ENCODE results near the gene PLCB1.

Gene PLCB1

GRCh38 chr20:8744228-8744844, 612.3 kb downstream of the PLCB1 start:
- CTCF ChIA-PET: interaction anchor here (0.7 kb wide), 1 partner anchor 776 kb away, joined by 3 read pairs; no protein-coding TSS in a partner anchor
- H3K4me3 ChIP-seq (ENCODE audit: control insufficient read depth in 1 of 7, extremely low read depth in 1 of 7, insufficient read depth in 4 of 7, low read depth in 2 of 7, low read length in 6 of 7): no peak overlapping the region

DNA sequence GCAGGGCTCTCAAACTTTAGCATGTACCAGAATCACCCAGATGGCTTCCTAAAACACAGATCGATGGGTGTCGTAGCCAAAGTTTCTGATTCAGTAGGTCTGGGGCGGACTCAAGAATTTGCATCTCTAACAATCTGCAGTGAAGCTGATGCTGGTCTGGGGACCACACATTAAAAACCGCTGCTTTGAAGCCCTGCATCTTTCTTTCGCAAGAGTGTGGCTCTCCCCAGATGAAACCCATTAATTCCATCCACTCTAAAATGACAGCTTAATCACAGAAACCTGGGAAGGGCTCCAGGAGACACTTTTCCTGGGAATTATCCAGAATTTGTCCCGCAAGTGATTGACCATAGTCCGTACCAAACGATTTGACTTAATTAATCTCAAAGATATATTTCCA, 617.0 kb downstream of the PLCB1 start:
- Histone ChIP-seq H3K27ac (ENCODE audit: insufficient read depth in 1 of 2, low read depth in 1 of 2, low read length in 2 of 2, poor library complexity in 1 of 2, severe bottlenecking in 2 of 2) (no peak overlapping the region), H3K4me3 (ENCODE audit: control insufficient read depth in 1 of 7, extremely low read depth in 1 of 7, insufficient read depth in 4 of 7, low read depth in 2 of 7, low read length in 6 of 7) (no peak overlapping the region), H3K36me3 (ENCODE audit: control insufficient read depth in 4 of 4, insufficient read depth in 4 of 4, low read length in 3 of 4) (peaks cover 4 to 7% (median 7%) of the 10 kb centered on the region in 4 experiments), H3K27me3 (replicated peaks in 2 of 5; ENCODE audit: control insufficient read depth in 4 of 5, insufficient read depth in 5 of 5, low read length in 4 of 5) (no peaks in the 10 kb centered on the region), H3K9me3 (ENCODE audit: control extremely low read depth in 1 of 5, control insufficient read depth in 4 of 5, insufficient read depth in 2 of 5, low read depth in 1 of 5, low read length in 4 of 5) (no peaks in the 10 kb centered on the region), H3K4me1 (ENCODE audit: control extremely low read depth in 1 of 4, control insufficient read depth in 4 of 4, insufficient read depth in 4 of 4, low read length in 3 of 4) (no peaks in the 10 kb centered on the region)
- CTCF ChIA-PET: interaction anchor here (1.0 to 1.8 kb wide), 6 partner anchors 10 to 644 kb away, joined by 3 to 5 read pairs (median 3); no protein-coding TSS in a partner anchor
- 98% methylated on average over 4 of the region's 8 CpGs for WGBS (ENCODE audit: insufficient coverage)
- no peak for DNase-seq
- POLR2A ChIA-PET: no interaction called here

More at GRCh38 chr20:8744228-8744844, 612.3 kb downstream of the PLCB1 start:
- no peak for DNase-seq
- 100% methylated on average over 1 of the region's 3 CpGs for WGBS (ENCODE audit: insufficient coverage)
- POLR2A ChIA-PET: no interaction called here
- Histone ChIP-seq H3K9me3 (ENCODE audit: control extremely low read depth in 1 of 5, control insufficient read depth in 4 of 5, insufficient read depth in 2 of 5, low read depth in 1 of 5, low read length in 4 of 5) (peaks cover 0 to 1% (median 0%) of the 10 kb centered on the region in 5 experiments), H3K4me1 (ENCODE audit: control extremely low read depth in 1 of 4, control insufficient read depth in 4 of 4, insufficient read depth in 4 of 4, low read length in 3 of 4) (no peaks in the 10 kb centered on the region), H3K27me3 (replicated peaks in 2 of 5; ENCODE audit: control insufficient read depth in 4 of 5, insufficient read depth in 5 of 5, low read length in 4 of 5) (no peaks in the 10 kb centered on the region), H3K27ac (ENCODE audit: insufficient read depth in 1 of 2, low read depth in 1 of 2, low read length in 2 of 2, poor library complexity in 1 of 2, severe bottlenecking in 2 of 2) (no peak overlapping the region), H3K36me3 (ENCODE audit: control insufficient read depth in 4 of 4, insufficient read depth in 4 of 4, low read length in 3 of 4) (peaks cover 5 to 39% (median 18%) of the 10 kb centered on the region in 4 experiments)

DNA sequence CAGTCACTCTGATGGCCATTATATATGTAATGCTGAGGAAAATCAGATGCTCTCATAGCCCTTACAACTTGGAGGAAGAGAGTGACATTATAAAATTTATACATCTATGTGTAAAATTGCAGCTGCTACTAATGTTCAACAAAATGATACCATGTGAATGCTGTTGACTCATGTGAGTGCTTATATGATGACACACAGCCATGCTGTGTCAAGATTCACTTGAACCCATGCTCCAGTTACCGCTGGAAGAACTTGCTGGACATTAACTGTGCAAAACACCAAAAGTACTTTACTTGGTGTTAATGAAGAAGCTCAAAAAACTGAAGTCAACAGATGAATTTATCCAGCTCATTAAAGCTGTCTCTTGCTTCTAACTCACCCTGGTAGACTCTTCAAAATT, 617.9 kb downstream of the PLCB1 start:
- no CpG with 5 or more reads among the region's 1 CpG for WGBS (ENCODE audit: insufficient coverage)
- CTCF ChIA-PET: interaction anchor here (1.0 to 1.8 kb wide), 6 partner anchors 14 to 643 kb away, joined by 3 to 5 read pairs (median 3); no protein-coding TSS in a partner anchor
- DNase-seq: no peak

DNA sequence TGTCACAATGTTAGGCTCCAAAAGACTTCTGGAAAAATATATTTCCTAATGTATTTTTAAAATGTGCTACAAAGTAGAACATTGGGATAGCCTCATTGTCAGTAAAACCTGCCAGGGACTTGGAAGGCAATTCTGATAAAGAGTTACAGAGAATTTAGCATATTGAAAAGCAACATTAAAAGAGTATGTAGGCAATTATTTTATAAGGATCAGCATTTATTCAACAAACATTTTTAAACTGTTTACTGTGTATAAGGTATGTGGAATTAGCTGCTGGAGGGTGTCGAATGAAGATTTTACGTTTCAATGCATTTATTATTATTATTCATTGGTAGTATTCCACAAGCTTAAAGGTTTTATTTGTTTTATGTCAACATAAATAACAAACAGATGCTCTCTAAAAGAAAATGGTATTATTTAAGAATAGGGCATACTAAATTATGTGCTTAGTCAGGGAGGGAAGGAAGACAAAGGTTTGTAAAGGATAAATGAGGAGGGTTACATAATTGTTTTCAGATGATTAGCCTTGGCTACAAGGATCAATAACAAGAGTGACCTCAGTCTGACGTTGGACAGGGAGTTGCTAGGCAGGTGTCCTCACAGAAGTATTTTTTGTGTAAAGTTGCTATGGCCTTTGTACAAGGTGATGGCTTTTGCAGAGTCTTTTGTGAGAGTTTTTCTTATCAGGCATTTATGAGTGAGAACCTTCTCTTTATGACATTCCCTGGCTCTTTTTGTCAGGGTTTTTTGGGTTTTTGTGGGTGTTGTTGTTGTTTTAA, 623.5 kb downstream of the PLCB1 start:
- Histone ChIP-seq H3K36me3 (ENCODE audit: control insufficient read depth in 4 of 4, insufficient read depth in 4 of 4, low read length in 3 of 4) (peaks cover under 1 to 6% (median 3%) of the 10 kb centered on the region in 4 experiments), H3K4me3 (ENCODE audit: control insufficient read depth in 1 of 7, extremely low read depth in 1 of 7, insufficient read depth in 4 of 7, low read depth in 2 of 7, low read length in 6 of 7) (no peak overlapping the region), H3K27ac (ENCODE audit: insufficient read depth in 1 of 2, low read depth in 1 of 2, low read length in 2 of 2, poor library complexity in 1 of 2, severe bottlenecking in 2 of 2) (no peak overlapping the region), H3K4me1 (ENCODE audit: control extremely low read depth in 1 of 4, control insufficient read depth in 4 of 4, insufficient read depth in 4 of 4, low read length in 3 of 4) (peaks cover 0 to 15% (median 5%) of the 10 kb centered on the region in 4 experiments), H3K27me3 (replicated peaks in 2 of 5; ENCODE audit: control insufficient read depth in 4 of 5, insufficient read depth in 5 of 5, low read length in 4 of 5) (no peaks in the 10 kb centered on the region), H3K9me3 (ENCODE audit: control extremely low read depth in 1 of 5, control insufficient read depth in 4 of 5, insufficient read depth in 2 of 5, low read depth in 1 of 5, low read length in 4 of 5) (no peaks in the 10 kb centered on the region)
- ChIA-PET POLR2A (no interaction called here), CTCF (interaction anchor here (1.3 kb wide), 1 partner anchor 13 kb away, joined by 5 read pairs; no protein-coding TSS in a partner anchor)
- no peak for DNase-seq
- WGBS (ENCODE audit: insufficient coverage): no CpG with 5 or more reads among the region's 3 CpGs

More for the DNA sequence above, 617.9 kb downstream of the PLCB1 start:
- H3K36me3 ChIP-seq (ENCODE audit: control insufficient read depth in 4 of 4, insufficient read depth in 4 of 4, low read length in 3 of 4): peaks cover 4 to 7% (median 7%) of the 10 kb centered on the region in 4 experiments
- no peak overlapping the region for H3K27ac ChIP-seq (ENCODE audit: insufficient read depth in 1 of 2, low read depth in 1 of 2, low read length in 2 of 2, poor library complexity in 1 of 2, severe bottlenecking in 2 of 2)
- H3K27me3 ChIP-seq (replicated peaks in 2 of 5; ENCODE audit: control insufficient read depth in 4 of 5, insufficient read depth in 5 of 5, low read length in 4 of 5): no peaks in the 10 kb centered on the region
- H3K4me3 ChIP-seq (ENCODE audit: control insufficient read depth in 1 of 7, extremely low read depth in 1 of 7, insufficient read depth in 4 of 7, low read depth in 2 of 7, low read length in 6 of 7): no peak overlapping the region
- no peaks in the 10 kb centered on the region for H3K9me3 ChIP-seq (ENCODE audit: control extremely low read depth in 1 of 5, control insufficient read depth in 4 of 5, insufficient read depth in 2 of 5, low read depth in 1 of 5, low read length in 4 of 5)
- POLR2A ChIA-PET: no interaction called here
- H3K4me1 ChIP-seq (ENCODE audit: control extremely low read depth in 1 of 4, control insufficient read depth in 4 of 4, insufficient read depth in 4 of 4, low read length in 3 of 4): no peaks in the 10 kb centered on the region

GRCh38 chr20:8756410-8756809, 624.3 kb downstream of the PLCB1 start:
- ChIA-PET POLR2A (no interaction called here), CTCF (interaction anchor here (1.0 to 2.5 kb wide), 4 partner anchors 10 to 749 kb away, joined by 3 to 11 read pairs (median 4); no protein-coding TSS in a partner anchor)
- no peak overlapping the region for H3K27ac ChIP-seq (ENCODE audit: insufficient read depth in 1 of 2, low read depth in 1 of 2, low read length in 2 of 2, poor library complexity in 1 of 2, severe bottlenecking in 2 of 2)

GRCh38 chr20:8757146-8757545, 625.1 kb downstream of the PLCB1 start:
- ChIA-PET POLR2A (interaction anchor here (0.6 kb wide), 1 partner anchor 342 kb away, joined by 5 read pairs; no protein-coding TSS in a partner anchor), CTCF (interaction anchor here (0.9 to 2.5 kb wide), 10 partner anchors 10 to 750 kb away, joined by 3 to 11 read pairs (median 3); no protein-coding TSS in a partner anchor)
- WGBS (ENCODE audit: insufficient coverage): 20% methylated on average over 3 of the region's 4 CpGs
- no peaks in the 10 kb centered on the region for H3K27me3 ChIP-seq (replicated peaks in 2 of 5; ENCODE audit: control insufficient read depth in 4 of 5, insufficient read depth in 5 of 5, low read length in 4 of 5)
- peaks cover 4 to 12% (median 7%) of the 10 kb centered on the region in 4 experiments for H3K36me3 ChIP-seq (ENCODE audit: control insufficient read depth in 4 of 4, insufficient read depth in 4 of 4, low read length in 3 of 4)
- no peak overlapping the region for H3K27ac ChIP-seq (ENCODE audit: insufficient read depth in 1 of 2, low read depth in 1 of 2, low read length in 2 of 2, poor library complexity in 1 of 2, severe bottlenecking in 2 of 2)
- no peaks in the 10 kb centered on the region for H3K9me3 ChIP-seq (ENCODE audit: control extremely low read depth in 1 of 5, control insufficient read depth in 4 of 5, insufficient read depth in 2 of 5, low read depth in 1 of 5, low read length in 4 of 5)
- peaks cover 0 to 15% (median 5%) of the 10 kb centered on the region in 4 experiments for H3K4me1 ChIP-seq (ENCODE audit: control extremely low read depth in 1 of 4, control insufficient read depth in 4 of 4, insufficient read depth in 4 of 4, low read length in 3 of 4)
- no peak overlapping the region for H3K4me3 ChIP-seq (ENCODE audit: control insufficient read depth in 1 of 7, extremely low read depth in 1 of 7, insufficient read depth in 4 of 7, low read depth in 2 of 7, low read length in 6 of 7)
- DNase-seq: peak; percentile 74 to 96 (median 91)

More at GRCh38 chr20:8756410-8756809, 624.3 kb downstream of the PLCB1 start:
- 93% methylated on average over 2 of the region's 2 CpGs for WGBS (ENCODE audit: insufficient coverage)
- H3K4me3 ChIP-seq (ENCODE audit: control insufficient read depth in 1 of 7, extremely low read depth in 1 of 7, insufficient read depth in 4 of 7, low read depth in 2 of 7, low read length in 6 of 7): no peak overlapping the region
- H3K27me3 ChIP-seq (replicated peaks in 2 of 5; ENCODE audit: control insufficient read depth in 4 of 5, insufficient read depth in 5 of 5, low read length in 4 of 5): no peaks in the 10 kb centered on the region
- peak in 2 of 3 donors; percentile 31 to 55 for DNase-seq
- H3K36me3 ChIP-seq (ENCODE audit: control insufficient read depth in 4 of 4, insufficient read depth in 4 of 4, low read length in 3 of 4): peaks cover 4 to 10% (median 7%) of the 10 kb centered on the region in 4 experiments
- peaks cover 0 to 15% (median 5%) of the 10 kb centered on the region in 4 experiments for H3K4me1 ChIP-seq (ENCODE audit: control extremely low read depth in 1 of 4, control insufficient read depth in 4 of 4, insufficient read depth in 4 of 4, low read length in 3 of 4)
- no peaks in the 10 kb centered on the region for H3K9me3 ChIP-seq (ENCODE audit: control extremely low read depth in 1 of 5, control insufficient read depth in 4 of 5, insufficient read depth in 2 of 5, low read depth in 1 of 5, low read length in 4 of 5)

All from common myeloid progenitor, CD34-positive (primary cell).